GM10248 (cell line): ENCODE results near the gene DOCK6.

Experiments used
- CTCF ChIA-PET: fragments of 300-600 bp; sonication (Branson Sonifier 250); formaldehyde crosslinking; extraction: SDS; loops from one replicate; lab custom pipeline; 2021; ENCODE audit warnings: antibody characterized with exemption; lab: Yijun Ruan, JAX
- POLR2A ChIA-PET: fragments of 350-650 bp; sonication (Branson Sonifier 250); formaldehyde crosslinking; extraction: SDS; loops from one replicate; lab custom pipeline; 2020; ENCODE audit warnings: antibody characterized with exemption; lab: Yijun Ruan, JAX
- DNase-seq: peaks from one replicate; pipeline ENCODE4 v3.0.0; 2012; ENCODE audit errors: extremely low spot score
- TF ChIP-seq, protein P1 (sequence below): IDR thresholded peaks from 2 replicates; pipeline ENCODE4 v1.5.1; 2012; ENCODE audit warnings: mild to moderate bottlenecking, low read depth; ENCODE audit errors: extremely low read depth, missing control alignments, control extremely low read depth

The DOCK6 gene

DNA sequence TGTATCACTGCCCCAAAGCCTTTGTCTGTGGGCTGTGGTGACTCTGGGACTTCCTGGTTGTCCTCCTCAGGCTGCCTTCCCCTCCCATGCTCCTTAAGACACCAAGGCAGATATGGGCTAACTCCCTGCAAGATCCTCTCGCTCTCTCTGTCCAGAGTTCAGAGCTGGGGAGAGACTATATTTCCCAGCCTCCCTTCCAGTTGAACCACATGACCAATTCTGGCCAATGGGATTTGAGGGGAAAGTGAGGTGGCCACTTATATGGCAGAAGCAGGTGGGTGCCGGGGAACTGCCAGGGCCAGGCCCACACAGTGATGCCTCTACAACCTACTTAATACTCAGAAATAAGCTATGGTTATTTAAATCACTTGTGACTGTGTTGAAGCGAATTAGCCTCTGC, 39.1 kb downstream of the DOCK6 start:
- POLR2A ChIA-PET = no interaction called here
- TF ChIP-seq, protein P1, sequence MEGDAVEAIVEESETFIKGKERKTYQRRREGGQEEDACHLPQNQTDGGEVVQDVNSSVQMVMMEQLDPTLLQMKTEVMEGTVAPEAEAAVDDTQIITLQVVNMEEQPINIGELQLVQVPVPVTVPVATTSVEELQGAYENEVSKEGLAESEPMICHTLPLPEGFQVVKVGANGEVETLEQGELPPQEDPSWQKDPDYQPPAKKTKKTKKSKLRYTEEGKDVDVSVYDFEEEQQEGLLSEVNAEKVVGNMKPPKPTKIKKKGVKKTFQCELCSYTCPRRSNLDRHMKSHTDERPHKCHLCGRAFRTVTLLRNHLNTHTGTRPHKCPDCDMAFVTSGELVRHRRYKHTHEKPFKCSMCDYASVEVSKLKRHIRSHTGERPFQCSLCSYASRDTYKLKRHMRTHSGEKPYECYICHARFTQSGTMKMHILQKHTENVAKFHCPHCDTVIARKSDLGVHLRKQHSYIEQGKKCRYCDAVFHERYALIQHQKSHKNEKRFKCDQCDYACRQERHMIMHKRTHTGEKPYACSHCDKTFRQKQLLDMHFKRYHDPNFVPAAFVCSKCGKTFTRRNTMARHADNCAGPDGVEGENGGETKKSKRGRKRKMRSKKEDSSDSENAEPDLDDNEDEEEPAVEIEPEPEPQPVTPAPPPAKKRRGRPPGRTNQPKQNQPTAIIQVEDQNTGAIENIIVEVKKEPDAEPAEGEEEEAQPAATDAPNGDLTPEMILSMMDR = no peak
- CTCF ChIA-PET = interaction anchor here (0.9 kb wide), 1 partner anchor 19 kb away, joined by 3 read pairs; no protein-coding TSS in a partner anchor
- no peak for DNase-seq

DNA sequence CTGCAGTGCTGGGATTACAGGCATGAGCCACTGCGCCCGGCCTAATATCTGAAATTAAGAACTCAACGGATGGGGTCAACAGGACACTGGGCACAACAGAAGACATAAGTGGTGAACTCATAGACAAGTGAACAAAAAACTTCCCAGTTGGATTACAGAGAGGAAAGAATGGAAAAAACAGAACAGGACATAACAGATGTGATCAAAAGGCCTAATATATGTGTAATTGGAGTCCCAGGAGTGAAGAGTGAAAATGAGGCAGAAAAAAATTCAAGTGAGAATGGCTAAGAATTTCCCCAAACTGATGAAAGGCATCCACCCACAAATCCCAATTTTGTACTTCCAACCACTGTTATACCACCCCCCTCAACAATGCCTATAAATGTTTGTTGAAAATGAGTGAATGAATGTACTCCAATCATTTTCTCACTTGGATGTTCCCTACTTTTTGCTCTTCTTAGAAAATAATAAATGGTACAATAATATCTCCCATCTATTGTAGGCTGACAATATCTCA, 41.2 kb downstream of the DOCK6 start:
- CTCF ChIA-PET = no interaction called here
- no peak for DNase-seq
- TF ChIP-seq, protein P1 = no peak
- POLR2A ChIA-PET = no interaction called here

DNA sequence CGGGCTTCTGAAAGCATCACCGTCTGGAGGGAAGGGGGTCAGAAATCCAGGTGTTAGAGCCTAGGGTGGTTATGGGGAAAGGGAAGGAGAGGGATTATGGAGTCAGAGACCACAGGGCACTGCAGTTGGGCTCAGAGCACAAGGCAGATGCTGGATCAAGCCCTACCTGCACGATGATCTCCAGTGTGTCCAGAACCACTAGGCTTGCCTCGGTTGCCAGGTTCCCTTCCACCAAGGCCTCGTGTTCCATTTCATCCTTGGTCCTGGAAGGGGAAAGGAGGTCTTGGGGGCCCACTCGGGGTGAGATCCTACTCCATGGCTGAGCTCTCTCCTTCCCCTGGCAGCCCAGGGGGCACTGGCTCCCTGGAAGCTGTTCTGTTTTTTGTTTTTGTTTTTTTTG, 47.9 kb downstream of the DOCK6 start:
- ChIA-PET POLR2A (interaction anchor here (0.7 kb wide), 1 partner anchor 16 kb away, joined by 6 read pairs; no protein-coding TSS in a partner anchor), CTCF (interaction anchor here (1.4 to 1.5 kb wide), 2 partner anchors 13 to 76 kb away, joined by 3 read pairs; no protein-coding TSS in a partner anchor)
- no peak for DNase-seq
- TF ChIP-seq, protein P1 = no peak

DNA sequence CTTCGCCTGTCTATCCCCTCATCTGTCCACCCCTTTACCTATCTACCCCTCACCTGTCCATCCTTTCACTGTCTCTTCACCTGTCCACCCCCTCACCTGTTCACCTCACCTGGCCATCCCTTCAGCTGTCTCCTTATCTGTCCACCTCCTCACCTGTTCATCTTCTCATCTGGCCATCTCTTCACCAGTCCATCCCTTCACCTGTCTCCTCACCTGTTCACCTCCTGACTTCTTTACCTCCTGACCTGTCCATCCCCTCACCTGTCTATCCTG, 51.7 kb downstream of the DOCK6 start:
- no peak for DNase-seq
- ChIA-PET CTCF (no interaction called here), POLR2A (no interaction called here)
- TF ChIP-seq, protein P1 = no peak

DNA sequence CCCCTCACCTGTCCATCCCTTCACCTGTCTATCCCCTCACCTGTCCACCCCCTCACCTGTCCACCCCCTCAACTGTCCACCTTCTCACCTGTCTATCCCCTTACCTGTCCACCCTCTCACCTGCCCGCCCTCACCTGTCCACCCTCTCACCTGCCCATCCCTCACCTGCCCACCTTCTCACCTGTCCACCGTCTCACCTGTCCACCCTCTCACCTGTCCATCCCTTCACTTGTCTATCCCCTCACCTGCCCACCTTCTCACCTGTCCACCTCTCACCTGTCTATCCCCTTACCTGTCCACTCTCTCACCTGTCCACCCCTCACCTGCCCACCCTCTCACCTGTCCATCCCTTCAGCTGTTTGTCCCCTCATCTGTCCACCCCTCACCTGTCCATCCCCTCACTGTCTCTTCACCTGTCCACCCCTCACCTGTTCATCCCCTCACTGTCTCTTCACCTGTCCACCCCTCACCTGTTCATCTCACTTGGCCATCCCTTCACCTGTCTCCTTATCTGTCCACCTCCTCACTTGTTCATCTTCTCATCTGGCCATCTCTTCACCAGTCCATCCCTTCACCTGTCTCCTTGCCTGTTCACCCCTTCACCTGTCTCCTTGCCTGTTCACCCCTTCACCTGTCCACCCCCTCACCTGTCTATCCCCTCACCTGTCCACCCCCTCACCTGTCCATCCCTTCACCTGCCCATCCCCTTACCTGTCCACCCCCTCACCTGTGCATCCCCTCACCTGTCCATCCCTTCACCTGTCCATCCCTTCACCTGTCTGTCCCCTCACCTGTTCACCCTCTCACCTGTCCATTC, 52.3 kb downstream of the DOCK6 start:
- TF ChIP-seq, protein P1 = no peak
- no peak for DNase-seq
- POLR2A ChIA-PET = no interaction called here
- CTCF ChIA-PET = no interaction called here

DNA sequence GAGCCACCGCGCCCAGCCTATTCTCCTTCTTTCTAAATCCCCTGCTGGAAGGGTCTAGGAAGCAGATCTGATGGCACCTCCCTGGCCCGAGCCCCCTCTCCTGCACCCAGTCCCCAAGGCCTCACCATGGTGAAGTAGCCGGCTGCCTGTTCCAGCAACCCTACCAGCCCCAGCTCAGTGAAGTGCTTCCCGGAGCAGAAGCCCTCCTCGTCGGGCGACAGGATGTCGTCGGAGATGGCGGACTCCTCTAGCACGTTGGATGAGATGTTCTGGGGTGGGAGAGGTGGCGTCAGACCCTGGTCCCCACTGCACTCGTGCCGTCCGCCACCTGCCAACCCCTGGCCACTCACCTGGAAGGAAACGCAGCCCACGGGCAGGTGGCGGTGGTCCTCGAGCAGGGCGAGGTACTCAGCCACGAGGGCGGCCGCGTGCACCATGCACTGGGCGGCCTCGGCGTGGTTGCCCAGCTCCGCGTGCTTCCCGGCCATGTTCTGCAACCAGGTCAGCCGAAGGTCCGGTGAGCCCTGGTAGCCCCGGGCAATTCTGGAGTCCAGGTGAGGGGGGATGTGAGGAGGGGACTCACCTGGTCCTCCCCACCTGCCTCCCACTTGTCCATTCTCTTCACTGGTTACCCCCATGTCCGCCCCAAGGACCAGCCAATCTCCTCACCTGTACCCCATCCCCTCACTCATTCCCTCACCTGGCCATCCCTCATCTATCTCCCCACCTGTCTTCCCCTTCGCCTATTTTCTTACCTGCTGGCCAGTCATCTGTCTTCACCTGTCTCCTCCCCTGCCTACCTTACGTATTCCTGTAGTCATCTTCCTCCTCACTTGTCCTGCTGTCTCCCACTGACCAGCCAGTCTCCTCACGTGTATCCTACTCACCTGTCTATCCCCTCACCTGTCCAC, 53.5 kb downstream of the DOCK6 start:
- TF ChIP-seq, protein P1 = no peak
- ChIA-PET POLR2A (no interaction called here), CTCF (interaction anchor here (3.0 kb wide), 1 partner anchor 174 kb away, joined by 14 read pairs; no protein-coding TSS in a partner anchor)
- no peak for DNase-seq
